Keratinocyte (primary cell): ENCODE data around the gene SHC3.

ENCODE experiments used
- EZH2 ChIP-seq: IDR thresholded peaks from one replicate; pipeline ENCODE4 v1.6.1; 2012; ENCODE audit warnings: inconsistent platforms, mild to moderate bottlenecking, low read length, moderate library complexity
- TF ChIP-seq, protein P1 (sequence below), 3 experiments: IDR thresholded peaks in 1 of 3; conservative IDR thresholded peaks in 1 of 3; optimal IDR thresholded peaks in 1 of 3; 2 replicates in 2 of 3; 3 replicates in 1 of 3; pipeline versions ENCODE3 to v1.5.1; 2011; ENCODE audit warnings: low read length in 3 of 3, mild to moderate bottlenecking in 3 of 3, moderate library complexity in 2 of 3, control low read depth in 1 of 3, inconsistent platforms in 1 of 3; ENCODE audit not compliant: insufficient read depth in 2 of 3; ENCODE audit errors: extremely low read depth in 1 of 3

DNA sequence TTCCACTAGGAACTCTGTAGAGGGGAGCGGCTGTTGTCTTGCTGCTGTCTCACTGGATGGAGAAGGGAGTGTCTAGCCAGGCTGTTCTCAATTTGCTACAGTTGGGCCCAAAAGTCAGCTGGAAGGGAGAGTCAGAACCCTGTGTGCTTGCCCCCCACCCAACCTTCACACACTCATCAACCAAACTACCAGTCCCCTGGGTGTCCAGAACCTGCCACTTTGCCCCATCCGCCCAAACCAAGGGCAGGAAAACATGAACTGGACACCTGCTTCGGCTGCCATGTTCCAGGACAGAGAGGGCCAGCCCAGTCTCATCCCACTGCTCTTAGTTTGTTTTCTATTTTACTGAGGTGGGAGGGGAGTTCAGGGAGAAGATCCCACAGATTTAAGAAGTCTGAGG is 105.2 kb downstream of the SHC3 start:
- TF ChIP-seq, protein P1, sequence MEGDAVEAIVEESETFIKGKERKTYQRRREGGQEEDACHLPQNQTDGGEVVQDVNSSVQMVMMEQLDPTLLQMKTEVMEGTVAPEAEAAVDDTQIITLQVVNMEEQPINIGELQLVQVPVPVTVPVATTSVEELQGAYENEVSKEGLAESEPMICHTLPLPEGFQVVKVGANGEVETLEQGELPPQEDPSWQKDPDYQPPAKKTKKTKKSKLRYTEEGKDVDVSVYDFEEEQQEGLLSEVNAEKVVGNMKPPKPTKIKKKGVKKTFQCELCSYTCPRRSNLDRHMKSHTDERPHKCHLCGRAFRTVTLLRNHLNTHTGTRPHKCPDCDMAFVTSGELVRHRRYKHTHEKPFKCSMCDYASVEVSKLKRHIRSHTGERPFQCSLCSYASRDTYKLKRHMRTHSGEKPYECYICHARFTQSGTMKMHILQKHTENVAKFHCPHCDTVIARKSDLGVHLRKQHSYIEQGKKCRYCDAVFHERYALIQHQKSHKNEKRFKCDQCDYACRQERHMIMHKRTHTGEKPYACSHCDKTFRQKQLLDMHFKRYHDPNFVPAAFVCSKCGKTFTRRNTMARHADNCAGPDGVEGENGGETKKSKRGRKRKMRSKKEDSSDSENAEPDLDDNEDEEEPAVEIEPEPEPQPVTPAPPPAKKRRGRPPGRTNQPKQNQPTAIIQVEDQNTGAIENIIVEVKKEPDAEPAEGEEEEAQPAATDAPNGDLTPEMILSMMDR (optimal IDR thresholded peaks at IDR 0.05 in 1 of 3, IDR thresholded peaks at IDR 0.05 in 1 of 3, conservative IDR thresholded peaks at IDR 0.05 in 1 of 3; ENCODE audit: extremely low read depth in 1 of 3, insufficient read depth in 2 of 3, low read length in 3 of 3) = no peak
- TF ChIP-seq EZH2 = no peak
